NOMO-1 treated with DMSO at 0.1 percent for 48 hours (cell line): ENCODE data around the gene CHAC1.
"Not testable (repeated sequence)": the region's sequence is repeated elsewhere in the genome, so short reads cannot be mapped to it uniquely, and the experiment has no call there.

Source experiments
- DNase-seq: peaks from one replicate; lab custom pipeline; 2025; ENCODE audit not compliant: unreplicated experiment; lab: John Stamatoyannopoulos, UW

The CHAC1 gene

GRCh38 chr15:40955930-40956540, 2.8 kb downstream of the CHAC1 start:
- DNase-seq: no peak

GRCh38 chr15:40956541-40956982, 3.3 kb downstream of the CHAC1 start:
- no peak for DNase-seq

GRCh38 chr15:40957041-40957555, 3.8 kb downstream of the CHAC1 start:
- DNase-seq: no peak

GRCh38 chr15:40957581-40958051, 4.3 kb downstream of the CHAC1 start:
- DNase-seq: no peak

GRCh38 chr15:40958146-40958545, 4.9 kb downstream of the CHAC1 start:
- DNase-seq: no peak

GRCh38 chr15:40958723-40959122, 5.5 kb downstream of the CHAC1 start:
- DNase-seq: no peak

- DNase-seq: no peak
Measured at GRCh38 chr15:40959331-40960141, 6.3 kb downstream of the CHAC1 start.

- DNase-seq: no peak
Measured at GRCh38 chr15:40960151-40960885, 7.0 kb downstream of the CHAC1 start.

GRCh38 chr15:40960925-40961324, 7.7 kb downstream of the CHAC1 start:
- DNase-seq: no peak

- DNase-seq: not testable (repeated sequence)
Measured at GRCh38 chr15:40961740-40962139, 8.5 kb downstream of the CHAC1 start.

GRCh38 chr15:40962317-40962716, 9.0 kb downstream of the CHAC1 start:
- DNase-seq: not testable (repeated sequence)

- DNase-seq: no peak
Measured at GRCh38 chr15:40963201-40963600, 9.9 kb downstream of the CHAC1 start.

- DNase-seq: no peak
Measured at GRCh38 chr15:40964006-40964405, 10.7 kb downstream of the CHAC1 start.

- DNase-seq: no peak
Measured at GRCh38 chr15:40964634-40965033, 11.4 kb downstream of the CHAC1 start.

GRCh38 chr15:40968290-40969085, 15.2 kb downstream of the CHAC1 start:
- no peak for DNase-seq

- no peak for DNase-seq
Measured at GRCh38 chr15:40969363-40969762, 16.1 kb downstream of the CHAC1 start.

GRCh38 chr15:40974879-40975278, 21.6 kb downstream of the CHAC1 start:
- no peak for DNase-seq

- DNase-seq: no peak
Measured at GRCh38 chr15:40976819-40977218, 23.5 kb downstream of the CHAC1 start.

GRCh38 chr15:40978141-40978540, 24.9 kb downstream of the CHAC1 start:
- DNase-seq: no peak

GRCh38 chr15:40978562-40978961, 25.3 kb downstream of the CHAC1 start:
- DNase-seq: no peak

- DNase-seq: no peak
Measured at GRCh38 chr15:40981186-40981585, 27.9 kb downstream of the CHAC1 start.
